Measurements from ENCODE around the gene ABCC9.
"Not testable (repeated sequence)": the region's sequence is repeated elsewhere in the genome, so short reads cannot be mapped to it uniquely, and the experiment has no call there.

ABCC9 gene

DNA sequence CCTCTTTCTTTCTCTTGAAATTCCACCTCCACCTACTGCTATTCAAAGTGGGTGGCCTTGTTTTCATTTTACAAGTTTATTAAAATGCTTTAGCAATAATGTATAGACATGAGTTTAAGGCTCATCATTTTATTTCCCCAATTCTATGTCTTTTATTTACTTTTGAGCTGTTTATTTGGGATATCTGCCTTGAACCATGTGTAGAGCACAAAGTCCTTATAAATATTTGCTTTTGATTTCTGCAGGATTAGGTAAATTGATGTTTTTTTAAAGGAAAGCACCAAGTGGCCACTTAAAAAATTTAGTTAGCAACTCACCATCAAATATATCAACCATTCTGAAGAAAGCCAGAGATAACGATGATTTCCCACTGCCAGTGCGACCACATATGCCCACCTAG lies 126.9 kb downstream of the ABCC9 start:
- no peak for FAIRE-seq

DNA sequence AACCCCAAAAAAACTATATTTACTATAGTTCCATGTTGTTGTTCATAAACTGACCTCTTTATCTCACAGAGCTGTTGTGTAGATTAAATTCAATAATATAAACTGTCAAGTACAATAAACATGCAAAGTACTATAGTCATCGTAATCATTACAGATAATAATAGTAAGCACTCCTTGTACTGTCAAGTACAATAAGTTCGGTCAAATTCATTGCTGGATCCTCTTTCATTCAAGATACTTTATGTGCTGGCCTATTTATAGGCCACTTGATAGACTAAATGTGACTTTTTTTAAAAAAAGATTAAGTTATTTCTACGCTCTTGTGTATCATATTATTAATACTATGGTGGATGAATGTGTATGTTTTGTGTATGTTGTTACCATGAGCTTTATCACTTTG lies 127.5 kb downstream of the ABCC9 start:
- no peak for FAIRE-seq

DNA sequence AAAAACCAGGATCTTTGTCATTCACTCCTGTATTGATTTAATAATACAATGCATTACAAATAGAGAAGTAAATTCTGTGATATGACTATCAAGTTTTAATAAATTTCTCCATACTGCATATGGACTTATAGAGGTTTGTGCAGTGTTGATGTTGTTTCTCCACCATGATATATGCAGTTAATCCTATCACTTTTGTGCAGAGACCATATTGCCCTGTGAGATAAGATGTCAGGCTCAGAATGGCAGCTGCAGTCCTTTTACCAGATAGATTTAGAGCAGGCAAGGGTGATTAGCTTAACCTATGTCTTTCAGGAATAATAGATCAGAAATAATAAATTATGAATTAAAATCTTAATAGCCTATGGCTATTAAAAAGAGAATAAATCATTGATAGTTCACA lies 128.1 kb downstream of the ABCC9 start:
- FAIRE-seq: no peak

GRCh38 chr12:21812340-21812739 lies 128.9 kb downstream of the ABCC9 start:
- not testable (repeated sequence) for FAIRE-seq

GRCh38 chr12:21809100-21809499 lies 132.1 kb downstream of the ABCC9 start:
- FAIRE-seq: no peak

GRCh38 chr12:21806255-21806654 lies 135.0 kb downstream of the ABCC9 start:
- FAIRE-seq: no peak

DNA sequence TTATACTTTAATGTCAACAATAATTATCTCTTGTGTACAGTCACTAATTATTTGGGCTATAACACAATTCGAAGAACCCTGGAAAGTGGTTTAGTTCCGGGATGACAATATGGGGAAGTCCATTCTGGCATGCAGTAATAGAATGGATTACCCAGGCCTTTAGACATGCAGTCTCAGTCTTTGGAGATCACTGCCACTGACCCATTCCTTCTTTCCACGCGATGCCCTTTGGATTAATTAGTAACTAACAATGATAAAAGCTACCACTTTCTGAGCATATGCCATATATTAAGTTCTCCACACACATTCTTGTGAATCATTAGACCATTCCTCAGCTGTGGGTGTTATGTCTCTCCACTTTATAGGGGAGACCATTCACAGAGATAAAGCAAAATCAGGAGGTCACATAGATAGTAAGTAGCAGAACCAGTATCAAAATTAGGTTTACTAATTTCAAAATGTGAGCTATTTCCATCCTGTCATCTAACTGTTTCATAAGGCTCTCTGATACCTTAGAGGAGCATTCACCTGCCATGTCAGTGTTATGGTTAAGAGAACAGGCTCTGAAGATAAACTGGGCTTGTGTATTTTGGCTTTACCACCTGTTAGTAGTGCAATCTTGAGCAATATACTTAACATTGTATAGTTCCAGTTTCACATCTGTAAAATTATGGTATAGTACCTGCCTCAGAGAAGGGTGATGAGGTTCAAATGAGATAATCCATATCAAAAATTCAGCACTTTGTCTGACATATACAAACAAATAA lies 139.5 kb downstream of the ABCC9 start:
- FAIRE-seq: no peak

DNA sequence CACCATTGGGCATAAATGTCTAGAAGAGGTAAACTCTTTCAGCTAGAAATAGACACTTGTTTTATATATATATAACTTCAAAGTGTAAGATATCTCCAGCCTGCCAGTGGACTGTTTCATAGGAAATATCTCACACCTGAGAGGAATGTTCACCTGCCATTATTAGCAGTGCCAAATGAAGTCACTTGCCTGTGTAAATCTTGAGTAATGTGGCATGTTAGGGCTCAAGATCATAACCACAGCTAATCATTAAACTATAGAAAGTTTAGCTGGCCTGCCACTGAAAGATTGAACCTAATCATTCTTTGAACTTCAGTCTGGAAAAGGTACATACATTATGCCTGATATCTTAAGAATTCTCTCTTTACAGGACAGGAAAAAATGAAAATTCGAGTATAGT lies 141.2 kb downstream of the ABCC9 start:
- no peak for FAIRE-seq

DNA sequence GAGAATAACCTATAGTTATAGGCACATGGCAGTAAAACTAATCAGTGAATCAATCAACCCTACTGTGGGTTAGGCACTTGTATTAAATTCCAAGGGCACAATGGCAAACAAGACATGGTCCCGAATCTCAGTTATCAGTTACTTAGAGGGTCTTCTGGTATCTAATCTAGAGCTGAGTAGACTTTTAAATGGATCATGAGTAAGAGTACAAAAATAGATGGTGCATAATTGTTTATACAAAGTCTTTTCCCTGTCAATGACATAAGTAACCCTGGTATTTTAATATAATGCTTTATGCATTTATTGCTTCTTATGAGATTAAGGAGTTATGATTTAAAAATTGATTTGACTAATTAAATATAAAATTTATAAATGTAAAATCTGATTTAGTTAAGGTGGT lies 143.7 kb downstream of the ABCC9 start:
- no peak for FAIRE-seq

- FAIRE-seq: no peak
Measured at GRCh38 chr12:21795648-21796328, 145.4 kb downstream of the ABCC9 start.

GRCh38 chr12:21794807-21795595 lies 146.2 kb downstream of the ABCC9 start:
- not testable (repeated sequence) for FAIRE-seq

DNA sequence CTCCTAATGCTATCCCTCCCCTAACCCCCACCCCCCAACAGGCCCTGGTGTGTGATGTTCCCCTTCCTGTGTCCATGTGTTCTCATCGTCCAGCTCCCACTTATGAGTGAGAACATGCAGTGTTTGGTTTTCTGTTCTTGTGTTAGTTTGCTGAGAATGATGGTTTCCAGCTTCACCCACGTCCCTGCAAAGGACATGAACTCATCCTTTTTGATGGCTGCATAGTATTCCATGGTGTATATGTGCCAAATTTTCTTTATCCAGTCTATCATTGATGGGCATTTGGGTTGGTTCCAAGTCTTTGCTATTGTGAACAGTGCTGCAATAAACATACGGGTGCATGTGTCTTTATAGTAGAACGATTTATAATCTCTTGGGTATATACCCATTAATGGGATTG lies 151.5 kb downstream of the ABCC9 start:
- FAIRE-seq: not testable (repeated sequence)

DNA sequence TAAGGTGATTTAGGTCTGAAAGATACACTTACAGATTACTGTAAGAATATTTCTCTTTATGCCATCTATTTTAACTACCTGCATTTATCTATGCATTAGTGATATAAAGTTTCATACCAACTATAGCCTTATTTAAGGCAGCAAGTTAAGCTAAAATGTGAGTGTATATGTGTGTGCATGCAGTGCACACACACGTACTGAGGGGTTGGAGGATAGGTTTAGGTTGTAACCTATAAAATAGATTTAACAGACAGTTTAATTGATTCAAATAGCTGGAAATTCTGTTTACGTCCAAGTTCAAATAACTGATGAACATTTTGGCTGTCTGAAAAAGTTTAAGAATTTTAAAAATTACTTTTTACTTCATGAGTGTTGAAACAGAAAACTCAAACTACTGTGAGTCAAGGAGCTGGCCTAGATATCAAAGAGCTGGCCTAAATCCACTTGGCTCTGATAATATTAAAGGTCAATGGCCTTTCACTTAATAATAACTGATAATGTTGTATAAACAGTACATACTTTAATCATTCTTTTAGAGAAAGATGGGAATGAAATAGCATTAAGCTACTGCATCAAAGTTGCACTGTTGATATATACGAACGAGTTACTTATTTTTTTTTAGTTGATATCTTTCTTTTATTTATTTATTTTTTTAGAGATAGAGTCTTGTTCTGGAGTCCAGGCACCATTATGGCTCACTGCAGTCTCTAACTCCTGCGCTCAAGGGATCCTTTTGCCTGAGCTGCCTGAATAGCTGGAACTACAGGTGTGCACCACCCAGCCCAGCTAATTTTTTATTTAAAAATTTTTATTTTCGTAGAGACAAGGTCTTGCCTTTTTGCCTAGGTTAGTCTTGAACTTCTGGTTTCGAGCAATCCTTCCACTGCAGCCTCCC lies 152.9 kb downstream of the ABCC9 start:
- FAIRE-seq: no peak

DNA sequence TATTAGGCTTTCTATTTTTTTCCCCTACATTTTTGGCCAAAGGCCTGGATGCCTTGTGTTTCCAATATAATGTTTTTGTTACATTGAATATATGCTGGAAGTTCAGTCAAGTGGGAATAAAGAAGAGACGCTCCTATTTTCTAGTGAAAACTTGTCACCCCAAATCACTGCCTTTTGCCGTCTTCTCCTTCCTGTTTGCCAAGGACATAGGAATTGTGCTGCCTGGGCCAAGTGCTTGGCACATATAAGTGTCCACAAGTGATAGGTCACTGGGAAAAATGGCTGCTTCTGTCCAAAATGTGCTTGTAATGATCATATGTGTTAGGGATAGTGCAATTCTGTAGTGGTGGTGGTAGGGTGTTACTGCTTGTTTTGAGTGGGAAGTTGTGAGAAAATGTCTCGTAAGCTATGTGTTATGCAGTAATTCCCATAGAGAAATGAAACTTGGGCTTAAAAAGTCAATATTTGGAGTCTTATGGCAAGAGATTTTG lies 155.1 kb downstream of the ABCC9 start:
- no peak for FAIRE-seq

GRCh38 chr12:21782723-21783122 lies 158.5 kb downstream of the ABCC9 start:
- FAIRE-seq: not testable (repeated sequence)

- no peak for FAIRE-seq
Measured at GRCh38 chr12:21780786-21781185, 160.4 kb downstream of the ABCC9 start.

- FAIRE-seq: no peak
Measured at GRCh38 chr12:21776175-21776574, 165.1 kb downstream of the ABCC9 start.

- no peak for FAIRE-seq
Measured at GRCh38 chr12:21775133-21775820, 165.9 kb downstream of the ABCC9 start.

- FAIRE-seq: no peak
Measured at GRCh38 chr12:21774358-21775132, 166.7 kb downstream of the ABCC9 start, which contains the start of gene KCNJ8. KCNJ8 (minus strand) TSS chr12:21774706; CDS start chr12:21773616, 1,090 bp downstream.

DNA sequence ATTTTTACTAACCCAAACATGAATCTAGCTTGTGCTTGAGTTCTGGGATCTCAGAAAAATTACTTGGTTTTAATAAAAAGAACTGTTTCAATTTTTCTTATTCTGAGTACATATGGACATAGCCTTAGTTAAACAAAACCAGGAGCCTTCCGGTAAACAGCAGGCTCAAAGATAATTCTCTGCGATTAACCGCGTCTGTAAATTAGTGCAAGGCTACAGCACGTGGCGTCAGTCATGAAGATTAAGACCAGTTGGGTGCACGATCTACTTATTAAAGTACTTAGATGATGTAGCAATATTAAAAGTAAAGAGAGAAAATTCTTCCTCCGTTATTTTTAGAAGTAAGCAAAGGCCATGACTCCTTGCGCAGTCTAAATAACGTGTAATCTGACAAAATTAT lies 167.4 kb downstream of the ABCC9 start:
- FAIRE-seq: no peak

DNA sequence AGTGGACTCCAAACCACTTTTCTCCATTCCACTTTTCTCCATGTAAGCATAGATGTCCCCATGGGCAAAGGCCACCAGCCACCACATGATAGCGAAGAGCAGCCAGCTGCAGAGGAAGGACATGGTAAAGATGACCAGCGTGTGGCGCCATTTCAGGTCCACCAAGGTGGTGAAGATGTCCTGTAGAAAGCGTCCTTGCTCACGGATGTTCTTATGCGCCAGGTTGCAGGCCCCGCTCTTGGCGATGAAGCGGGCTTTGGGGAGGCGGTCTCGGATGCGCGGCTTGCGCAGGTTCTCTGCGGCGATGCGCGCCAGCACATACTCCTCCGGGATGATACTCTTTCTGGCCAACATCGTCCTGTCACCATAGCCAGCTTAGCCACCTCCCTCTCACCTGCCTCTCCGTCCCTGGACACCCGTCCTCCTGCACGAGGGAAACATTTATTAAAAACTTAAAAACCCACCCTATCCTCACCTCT lies 167.9 kb downstream of the ABCC9 start:
- FAIRE-seq: no peak

Measured in TTC549 (cell line).